GM21526 (cell line): ENCODE data around the gene BLOC1S6.
"Not testable (repeated sequence)": the region's sequence is repeated elsewhere in the genome, so short reads cannot be mapped to it uniquely, and the experiment has no call there.

Source experiments
- ATAC-seq: cut with Tn5 transposase; IDR thresholded peaks from one replicate; pipeline ENCODE4 v1.9.1; 2021; ENCODE audit warnings: moderate library complexity; ENCODE audit not compliant: unreplicated experiment, low FRiP score

The BLOC1S6 gene

DNA sequence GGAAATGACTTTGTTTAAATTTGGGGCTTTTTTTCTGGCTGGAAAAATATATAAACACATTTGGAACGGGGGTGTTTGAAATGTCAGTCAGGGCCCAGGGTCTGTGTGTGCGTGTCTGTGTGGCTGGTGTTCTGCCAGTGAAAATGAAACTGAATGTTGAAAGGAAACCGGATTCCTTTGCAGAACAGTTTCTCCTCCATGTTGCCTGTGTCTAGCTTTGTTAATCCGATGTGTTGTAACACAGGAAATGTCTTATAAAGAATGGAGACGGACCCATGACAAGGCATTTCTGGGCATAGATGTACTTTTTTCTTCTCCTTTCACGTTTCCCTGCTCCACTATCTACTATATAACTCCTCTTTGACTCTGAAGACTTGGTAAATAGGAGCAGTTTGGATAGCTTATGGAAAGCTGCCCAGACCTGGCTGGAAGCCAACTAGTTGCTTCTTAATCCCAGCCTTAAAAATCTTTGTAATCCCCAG is 50.4 kb downstream of the BLOC1S6 start:
- ATAC-seq: peak; percentile 48

DNA sequence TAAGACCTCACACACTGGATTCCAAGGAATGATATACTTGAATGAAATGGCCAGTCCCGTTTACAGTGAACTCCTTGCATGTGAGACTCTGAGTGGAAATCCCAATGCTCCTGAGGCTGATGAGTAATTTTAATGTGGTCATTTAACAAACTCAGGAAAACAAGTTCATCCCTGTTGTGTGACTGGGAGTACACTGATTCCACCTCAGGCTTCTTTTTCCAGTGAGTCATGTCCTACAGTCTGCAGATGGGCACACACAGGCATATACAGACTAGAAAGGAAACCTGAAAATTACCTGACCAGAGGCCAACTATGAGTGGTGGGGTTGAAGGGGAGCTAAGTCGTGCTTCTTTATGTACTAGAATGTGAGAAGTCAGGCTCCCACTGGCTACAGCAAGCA is 53.4 kb downstream of the BLOC1S6 start:
- no peak for ATAC-seq

DNA sequence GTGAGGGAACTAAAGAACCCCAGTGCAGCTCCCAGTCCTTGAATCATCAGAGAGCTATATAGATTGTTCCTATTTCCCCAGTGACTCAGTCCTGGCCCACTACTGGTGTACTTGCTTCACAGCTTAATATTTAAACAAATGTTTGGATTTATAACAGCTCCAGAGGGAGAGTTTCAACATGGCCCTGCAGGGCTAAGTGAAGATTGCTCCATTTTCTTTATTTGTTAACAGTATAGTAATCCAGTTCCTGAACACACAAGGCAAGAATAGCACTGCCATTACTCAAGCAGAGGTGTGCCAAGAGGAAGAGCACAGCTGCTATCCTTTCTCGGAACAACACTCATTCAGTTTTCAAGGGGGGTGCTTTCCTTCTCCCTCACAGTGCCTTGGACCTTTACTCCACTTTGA is 54.2 kb downstream of the BLOC1S6 start:
- ATAC-seq: no peak

DNA sequence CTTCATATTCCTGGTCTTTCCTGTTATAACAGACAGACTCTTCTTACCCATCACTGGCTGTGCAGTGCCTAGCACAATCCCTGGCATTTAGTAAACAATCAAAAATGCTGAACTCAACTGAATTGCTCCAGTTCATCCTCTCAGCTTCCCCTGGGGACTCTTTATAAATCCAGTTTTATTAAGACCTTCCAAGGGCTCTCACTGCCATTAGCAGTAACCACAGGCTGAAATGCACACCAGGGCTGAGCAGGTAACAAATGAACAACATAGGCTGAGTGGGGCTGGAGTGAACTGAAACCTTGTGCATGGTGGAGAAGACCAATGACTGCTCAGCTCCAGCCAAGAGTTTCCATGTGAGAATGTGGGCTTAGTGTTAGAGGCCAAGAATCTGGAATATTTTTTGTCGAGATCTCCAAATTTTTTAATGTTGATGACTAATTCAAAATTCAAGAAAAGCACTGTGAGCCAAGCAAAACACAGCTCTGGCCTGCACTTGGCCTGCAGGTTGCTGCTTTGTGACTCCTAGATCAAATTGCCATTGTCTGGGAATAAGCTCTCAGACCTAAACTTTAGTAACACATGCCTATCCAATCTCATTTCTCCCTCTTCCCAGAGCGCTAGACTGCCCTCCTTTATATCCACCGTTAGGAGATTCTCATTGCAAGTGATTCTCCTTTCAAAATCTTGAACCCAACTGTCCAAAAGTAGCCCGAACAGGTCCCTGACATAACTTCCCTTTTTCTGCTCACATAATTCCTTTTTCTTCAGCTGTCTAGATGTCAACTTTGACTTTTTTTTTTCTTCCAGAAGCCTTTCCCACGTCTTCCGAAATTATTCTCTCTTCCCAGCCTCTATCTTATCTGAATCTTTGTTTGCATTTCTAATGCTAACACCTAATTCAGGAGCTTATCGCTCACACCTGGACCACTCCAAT is 55.1 kb downstream of the BLOC1S6 start:
- no peak for ATAC-seq

DNA sequence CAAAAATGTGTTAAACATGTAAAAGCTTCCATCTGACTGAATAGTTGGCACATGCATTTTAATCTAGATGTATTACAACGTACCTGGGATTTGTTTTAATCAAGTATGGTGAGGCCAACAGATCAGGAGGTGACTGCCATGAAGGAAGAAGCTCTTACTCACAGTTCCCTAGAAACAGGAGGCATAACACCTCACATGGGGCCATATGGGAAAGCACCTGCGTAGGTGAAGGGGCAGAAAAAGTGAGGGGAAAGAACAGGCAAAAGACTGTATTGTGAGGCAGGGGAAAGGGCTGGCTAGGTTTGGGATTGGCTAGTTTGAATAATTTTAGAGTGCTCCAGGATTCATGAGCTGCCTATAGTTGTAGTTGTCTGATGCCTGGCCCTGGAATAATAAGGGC is 57.3 kb downstream of the BLOC1S6 start:
- no peak for ATAC-seq

DNA sequence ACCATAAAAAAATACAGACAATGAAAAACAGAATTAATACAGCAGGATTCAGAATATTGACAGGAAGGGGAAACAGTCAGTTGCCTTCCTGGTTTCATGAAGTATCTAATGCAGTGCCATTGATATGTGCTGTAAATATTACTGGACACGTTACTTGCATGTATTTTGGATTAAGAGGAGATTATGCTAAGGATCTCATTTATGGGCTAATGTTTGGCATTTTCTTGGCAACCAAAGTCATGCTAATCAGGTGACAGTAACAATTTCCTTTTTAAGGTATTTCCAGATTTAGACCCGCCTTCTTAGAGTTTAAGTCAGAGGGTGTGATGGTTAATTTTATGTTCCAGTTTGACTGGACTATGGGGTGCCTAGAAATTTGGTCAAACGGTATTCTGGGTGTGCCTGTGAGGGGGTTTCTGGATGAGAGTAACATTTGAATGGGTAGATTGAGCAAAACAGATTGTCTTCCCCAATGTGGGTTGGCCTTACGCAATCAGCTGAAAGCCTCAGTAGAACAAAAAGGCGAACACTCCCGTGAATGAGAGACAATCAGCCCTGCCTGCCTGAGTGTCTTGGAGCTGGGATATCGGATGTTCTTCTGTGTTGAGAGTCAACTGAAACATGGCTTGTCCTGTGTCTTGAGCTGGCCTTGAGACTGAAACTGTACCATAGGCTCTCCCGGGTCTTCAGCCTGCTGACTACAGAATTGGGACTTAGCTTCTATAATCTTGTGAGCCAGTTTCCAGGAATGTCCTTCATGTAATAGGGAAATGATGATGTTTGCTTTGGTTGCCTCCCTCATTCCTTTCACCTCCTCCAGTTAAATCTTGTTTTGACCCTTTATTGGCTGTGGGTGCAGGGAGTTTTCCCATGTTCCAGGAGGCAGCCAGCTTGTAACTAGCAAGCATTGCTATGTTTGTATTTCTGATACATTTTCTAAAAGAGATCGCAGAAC is 58.1 kb downstream of the BLOC1S6 start:
- ATAC-seq: no peak

DNA sequence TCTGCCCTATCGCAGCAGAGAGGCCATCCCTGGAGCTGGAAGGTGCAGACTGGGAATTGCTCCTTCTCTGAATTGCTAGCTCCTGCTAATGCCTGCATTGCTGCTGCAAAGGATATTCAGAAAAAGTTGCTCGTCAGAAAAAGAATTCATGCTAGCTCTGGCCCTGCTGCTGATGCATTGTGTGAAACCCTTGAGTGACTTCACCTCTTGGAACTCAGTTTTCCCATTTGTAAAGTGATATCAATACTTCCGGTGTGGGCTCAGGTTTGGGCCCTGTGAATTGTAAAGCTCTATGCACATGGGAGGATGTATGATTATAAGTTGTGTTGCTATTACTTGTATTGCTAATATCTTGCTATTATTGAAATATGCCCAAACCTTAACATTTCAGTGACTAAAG is 59.0 kb downstream of the BLOC1S6 start:
- no peak for ATAC-seq

DNA sequence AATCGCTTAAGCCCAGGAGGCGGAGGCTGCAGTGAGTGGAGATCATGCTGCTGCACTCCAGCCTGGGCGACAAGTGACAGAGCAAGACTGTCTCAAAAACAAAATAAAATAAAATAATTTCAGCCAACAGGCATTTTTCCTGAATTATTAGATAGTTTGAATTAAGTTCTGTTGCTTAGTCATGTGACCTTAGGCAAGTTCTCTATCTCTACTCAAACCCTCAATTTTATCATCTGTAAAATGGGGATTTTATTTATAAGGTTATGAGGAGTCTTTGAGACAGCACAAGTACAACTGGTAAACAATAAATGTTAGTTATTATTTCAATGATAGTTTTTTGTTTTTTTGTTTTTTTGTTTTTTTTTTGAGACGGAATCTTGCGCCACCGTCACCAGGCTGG is 60.6 kb downstream of the BLOC1S6 start:
- ATAC-seq: no peak

DNA sequence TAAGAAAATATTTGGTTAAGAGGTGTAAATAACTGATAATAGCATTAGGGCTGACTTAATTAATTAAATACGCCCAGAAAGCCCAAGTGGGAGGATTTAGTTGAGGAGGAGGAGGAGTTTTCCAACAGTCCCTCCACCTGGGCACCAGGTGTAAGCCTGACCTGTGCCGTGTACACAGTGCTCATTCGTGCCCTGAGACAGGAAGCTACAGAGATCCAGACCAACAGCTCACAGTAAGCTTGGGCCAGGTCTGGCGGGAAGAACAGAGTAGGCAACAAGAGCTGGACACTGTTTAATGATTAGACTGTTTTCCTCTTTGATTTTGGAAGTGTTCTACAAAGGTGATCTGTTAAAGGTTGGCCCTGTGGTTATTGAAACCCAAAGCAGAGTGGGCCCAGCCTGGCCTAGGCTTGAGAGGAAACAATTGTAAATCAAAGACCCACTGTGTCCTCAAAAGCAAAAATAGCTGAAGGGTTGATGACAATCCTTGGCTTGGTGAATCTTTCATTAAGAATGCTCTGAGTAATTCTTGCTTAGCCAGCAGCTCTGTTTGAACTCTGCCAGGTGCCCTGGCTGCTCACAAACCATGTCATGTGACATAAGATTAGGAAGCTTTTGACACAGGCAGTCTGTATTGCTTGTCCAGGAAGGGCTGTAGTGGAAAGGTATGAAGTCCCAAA is 61.5 kb downstream of the BLOC1S6 start:
- no peak for ATAC-seq

DNA sequence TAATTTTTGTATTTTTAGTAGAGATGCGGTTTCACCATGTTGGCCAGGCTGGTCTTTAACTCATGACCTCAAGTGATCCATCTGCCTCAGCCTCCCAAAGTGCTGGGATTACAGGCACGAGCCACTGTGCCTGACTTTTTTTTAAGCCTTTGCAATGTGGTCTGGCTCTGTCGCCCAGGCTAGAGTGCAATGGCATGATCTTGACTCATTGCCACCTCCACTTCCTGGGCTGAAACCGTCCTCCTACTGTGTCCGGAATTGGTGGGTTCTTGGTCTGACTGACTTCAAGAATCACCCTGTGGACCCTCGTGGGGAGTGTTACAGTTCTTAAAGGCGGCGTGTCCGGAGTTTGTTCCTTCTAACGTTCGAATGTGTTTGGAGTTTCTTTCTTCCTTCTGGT is 62.8 kb downstream of the BLOC1S6 start:
- not testable (repeated sequence) for ATAC-seq

DNA sequence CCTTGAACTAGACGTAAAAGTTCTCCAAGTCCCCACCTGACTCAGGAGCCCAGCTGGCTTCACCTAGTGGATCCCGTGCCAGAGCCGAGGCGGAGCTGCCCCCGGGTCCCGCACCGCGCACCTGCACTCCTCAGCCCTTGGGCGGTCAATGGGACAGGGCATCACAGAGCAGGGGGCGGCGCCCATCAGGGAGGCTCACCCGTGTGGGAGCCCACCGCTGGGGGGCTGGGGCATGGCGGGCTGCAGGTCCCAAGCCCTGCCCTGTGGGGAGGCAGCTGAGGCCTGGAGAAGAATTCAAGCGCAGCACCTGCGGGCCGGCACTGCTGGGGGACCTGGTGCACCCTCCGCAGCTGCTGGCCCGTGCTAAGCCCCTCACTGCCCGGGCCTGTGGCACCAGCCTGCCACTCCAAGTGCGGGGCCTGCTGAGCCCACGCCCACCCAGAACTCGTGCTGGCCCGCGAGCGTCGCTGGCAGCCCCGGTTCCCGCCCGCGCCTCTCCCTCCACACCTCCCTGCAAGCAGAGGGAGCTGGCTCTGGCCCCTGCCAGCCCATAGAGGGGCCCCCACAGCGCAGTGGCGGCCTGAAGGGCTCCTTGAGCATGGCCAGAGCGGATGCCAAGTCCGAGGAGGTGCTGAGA is 63.8 kb downstream of the BLOC1S6 start:
- ATAC-seq: no peak

DNA sequence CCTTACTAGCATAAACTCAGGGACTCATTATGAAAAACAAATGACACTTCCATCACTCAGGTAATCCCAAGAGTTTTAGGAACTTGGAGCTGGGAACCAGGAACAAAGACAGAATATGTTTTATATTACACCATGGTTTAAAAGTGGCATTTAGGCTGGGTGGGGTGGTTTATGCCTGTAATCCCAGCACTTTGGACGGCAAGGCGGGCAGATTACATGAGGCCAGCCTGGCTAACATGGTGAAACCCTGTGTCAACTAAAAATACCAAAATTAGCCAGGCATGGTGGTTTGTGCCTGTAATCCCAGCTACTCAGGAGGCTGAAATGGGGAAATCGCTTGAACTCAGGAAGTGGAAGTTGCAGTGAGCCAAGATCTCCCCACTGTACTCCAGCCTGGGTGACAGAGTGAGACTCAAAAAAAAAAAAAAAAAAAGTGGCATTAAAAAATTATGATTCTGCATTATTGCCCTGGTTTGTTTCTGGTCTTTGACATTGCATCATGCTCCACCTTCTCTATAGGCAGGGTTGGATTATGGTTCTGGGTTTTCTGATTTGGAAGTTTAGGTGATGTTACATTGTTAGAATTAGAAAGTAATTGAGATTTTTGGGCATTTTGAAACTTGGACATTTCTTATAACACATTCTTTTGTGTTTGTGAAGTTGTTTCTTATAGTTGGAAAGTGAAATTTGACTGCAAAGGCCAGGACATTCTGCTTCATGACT is 66.7 kb downstream of the BLOC1S6 start:
- no peak for ATAC-seq

DNA sequence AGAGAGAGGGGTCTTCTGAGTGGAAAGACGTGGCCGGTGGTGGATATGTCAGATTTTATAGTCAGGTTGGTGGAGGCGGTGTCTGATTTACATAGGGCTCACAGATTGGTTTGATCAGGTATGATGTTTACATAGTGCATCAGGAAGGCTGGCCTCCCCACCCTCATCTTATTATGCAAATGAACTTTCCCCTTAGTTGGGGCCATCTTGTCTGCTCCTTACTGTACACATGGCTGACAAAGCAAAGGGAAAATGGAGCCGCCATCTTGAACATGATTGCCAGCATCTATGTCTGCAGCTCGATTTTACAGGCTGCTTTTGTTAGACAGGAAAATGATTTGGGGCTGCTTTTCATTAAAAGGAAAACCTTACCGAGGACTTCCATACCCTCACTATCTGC is 67.6 kb downstream of the BLOC1S6 start:
- no peak for ATAC-seq

DNA sequence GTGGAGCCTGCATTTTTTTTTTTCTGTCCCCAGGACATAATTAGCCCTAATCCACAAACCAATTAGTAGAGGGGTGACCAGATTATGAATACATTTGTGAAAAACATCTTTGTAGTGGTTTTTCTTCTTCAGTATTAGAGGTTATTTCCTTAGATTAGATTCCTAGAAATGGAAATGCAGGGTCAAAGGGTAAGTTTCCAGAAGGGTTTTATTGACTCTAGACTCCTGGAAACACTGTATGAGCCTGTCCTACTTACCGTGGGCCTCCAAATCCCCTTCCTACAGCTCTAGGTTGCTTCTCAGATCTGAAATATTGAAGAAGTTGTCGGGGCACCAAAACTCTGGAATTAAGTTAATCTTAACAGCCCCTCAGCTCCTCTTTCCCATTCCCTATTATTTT is 70.1 kb downstream of the BLOC1S6 start:
- no peak for ATAC-seq

DNA sequence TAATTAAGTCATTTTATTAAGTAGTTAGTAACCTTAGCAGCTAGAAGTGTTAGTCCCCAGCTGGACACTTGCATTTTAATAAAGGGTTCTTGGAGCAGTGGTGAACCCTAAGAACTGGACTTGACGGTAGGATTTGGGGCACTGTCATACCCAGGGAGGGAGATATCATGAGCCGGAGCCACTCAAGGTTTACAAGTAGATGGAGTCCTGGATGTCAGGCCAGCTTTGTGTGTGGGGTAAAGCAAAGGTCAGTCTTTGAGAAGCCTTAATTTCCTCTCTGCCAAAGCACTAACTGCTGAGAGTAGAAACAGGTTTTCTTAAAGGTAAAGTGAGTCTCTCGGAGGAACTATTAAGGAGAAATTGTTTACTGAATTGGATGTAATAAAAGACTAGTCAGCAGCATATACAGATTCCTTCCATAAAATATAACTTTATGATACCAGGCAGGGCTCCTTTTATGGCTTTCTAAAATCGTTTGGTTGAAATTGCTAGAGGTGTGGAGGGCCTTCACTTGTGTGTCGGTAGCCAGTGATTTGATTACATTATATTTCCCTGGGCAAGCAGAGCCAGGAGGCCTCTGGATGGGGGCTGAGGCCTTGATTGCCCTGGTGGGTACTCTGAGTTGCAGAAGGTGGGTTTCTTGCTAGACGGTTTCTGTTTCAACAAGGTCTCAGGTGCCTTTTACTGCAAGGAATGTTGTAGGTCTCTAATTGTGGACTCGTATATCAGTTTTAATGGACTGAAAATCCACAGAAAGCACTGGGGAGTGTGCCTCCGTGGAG is 70.8 kb downstream of the BLOC1S6 start:
- no peak for ATAC-seq
